T-helper 2 cell treated with Interferon-gamma antibody and Interleukin-4, amounts not matched to agents 5 μg/mL and 100 μg/mL, for 36 hours (primary cell): ENCODE results near the gene ZNF385D.

Experiments
- DNase-seq: peaks from one replicate; pipeline ENCODE4 v3.0.0; 2021; ENCODE audit warnings: low spot score
- H3K27ac Mint-ChIP-seq: one replicate; pipeline ENCODE4 v1.8.0; 2021; ENCODE audit warnings: mild to moderate bottlenecking, mixed read lengths
- H3K27me3 Mint-ChIP-seq: one replicate; pipeline ENCODE4 v1.8.0; 2021; ENCODE audit warnings: low read depth, mixed read lengths
- H3K36me3 Mint-ChIP-seq: one replicate; pipeline ENCODE4 v1.8.0; 2021; ENCODE audit warnings: low read depth, mixed read lengths
- H3K4me1 Mint-ChIP-seq: one replicate; pipeline ENCODE4 v1.8.0; 2021; ENCODE audit warnings: low read depth, mixed read lengths
- H3K4me3 Mint-ChIP-seq: one replicate; pipeline ENCODE4 v1.8.0; 2022; ENCODE audit warnings: mild to moderate bottlenecking, moderate library complexity, mixed read lengths
- H3K9me3 Mint-ChIP-seq: one replicate; pipeline ENCODE4 v1.8.0; 2021; ENCODE audit warnings: mixed read lengths

Gene ZNF385D

GRCh38 chr3:21778715-21779114, 27.7 kb upstream of the ZNF385D start:
- Mint-ChIP-seq H3K9me3 (peaks cover 17% of the 10 kb centered on the region), H3K4me1 (no peaks in the 10 kb centered on the region), H3K36me3 (no peaks in the 10 kb centered on the region), H3K27ac (no peak overlapping the region), H3K27me3 (no peaks in the 10 kb centered on the region), H3K4me3 (no peak overlapping the region)
- no peak for DNase-seq

DNA sequence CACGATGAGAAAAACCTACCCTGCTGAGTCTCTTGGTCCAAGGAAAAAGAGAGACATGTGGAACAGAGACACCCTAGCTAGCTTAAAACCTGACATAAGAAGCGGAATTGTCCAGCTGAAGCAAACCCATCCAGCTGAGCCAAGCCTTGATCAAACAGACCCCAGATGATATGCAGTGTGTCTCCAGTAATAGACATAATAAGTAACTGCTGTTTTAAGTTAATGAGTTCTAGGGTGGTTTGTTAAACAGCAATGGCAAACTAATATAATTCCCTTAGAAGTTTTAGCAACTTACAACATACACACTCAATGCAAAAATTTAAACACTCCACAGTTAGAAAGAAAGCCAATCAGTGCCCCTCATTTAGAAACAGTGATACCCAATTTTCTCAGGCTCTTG, 26.8 kb upstream of the ZNF385D start:
- peaks cover 22% of the 10 kb centered on the region for H3K9me3 Mint-ChIP-seq
- no peak overlapping the region for H3K27ac Mint-ChIP-seq
- no peak for DNase-seq
- no peaks in the 10 kb centered on the region for H3K27me3 Mint-ChIP-seq
- H3K36me3 Mint-ChIP-seq: no peaks in the 10 kb centered on the region
- no peak overlapping the region for H3K4me3 Mint-ChIP-seq
- no peaks in the 10 kb centered on the region for H3K4me1 Mint-ChIP-seq

DNA sequence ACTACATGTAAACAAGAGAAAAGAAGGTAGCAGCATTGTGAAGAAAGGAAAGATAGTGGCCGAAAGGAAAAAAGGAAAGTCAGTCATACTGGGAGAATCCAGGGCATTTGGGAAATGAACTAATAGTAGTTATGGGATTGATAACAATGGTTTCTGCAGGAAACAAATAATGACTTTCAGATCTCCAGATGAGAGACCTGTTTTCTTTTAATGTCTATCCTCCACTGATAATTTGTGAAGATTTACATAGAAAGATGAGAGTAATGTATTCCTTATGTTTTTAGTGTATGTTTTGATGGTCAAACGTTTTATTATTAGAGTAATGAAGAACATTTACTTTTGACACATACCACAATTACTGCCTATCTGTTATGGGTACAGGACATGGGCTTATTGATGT, 15.0 kb upstream of the ZNF385D start:
- Mint-ChIP-seq H3K4me3 (no peak overlapping the region), H3K27ac (no peak overlapping the region), H3K27me3 (no peaks in the 10 kb centered on the region), H3K9me3 (peaks cover 22% of the 10 kb centered on the region), H3K36me3 (no peaks in the 10 kb centered on the region), H3K4me1 (no peaks in the 10 kb centered on the region)
- DNase-seq: no peak

DNA sequence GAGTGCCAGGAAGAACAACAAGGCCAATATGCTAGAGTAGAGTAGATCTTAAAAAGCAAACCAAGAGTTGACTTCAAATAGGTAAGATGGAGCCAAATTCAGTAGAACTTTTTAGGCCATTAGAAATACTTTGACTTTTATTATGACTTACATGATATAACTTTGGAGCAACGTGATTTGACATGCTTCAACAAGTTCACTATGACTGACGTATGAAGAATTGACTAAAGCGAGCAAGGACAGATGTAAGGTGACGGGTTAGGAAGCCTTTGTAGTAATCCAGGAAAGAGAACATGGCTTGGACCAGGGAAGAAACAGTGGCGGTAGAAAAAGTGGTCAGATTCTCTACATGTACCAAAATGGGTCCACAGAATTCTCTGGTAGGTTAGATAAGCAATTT, 4.9 kb upstream of the ZNF385D start:
- no peaks in the 10 kb centered on the region for H3K27me3 Mint-ChIP-seq
- H3K27ac Mint-ChIP-seq: no peak overlapping the region
- DNase-seq: no peak
- H3K4me1 Mint-ChIP-seq: no peaks in the 10 kb centered on the region
- no peaks in the 10 kb centered on the region for H3K36me3 Mint-ChIP-seq
- H3K9me3 Mint-ChIP-seq: peaks cover 6% of the 10 kb centered on the region
- no peak overlapping the region for H3K4me3 Mint-ChIP-seq

DNA sequence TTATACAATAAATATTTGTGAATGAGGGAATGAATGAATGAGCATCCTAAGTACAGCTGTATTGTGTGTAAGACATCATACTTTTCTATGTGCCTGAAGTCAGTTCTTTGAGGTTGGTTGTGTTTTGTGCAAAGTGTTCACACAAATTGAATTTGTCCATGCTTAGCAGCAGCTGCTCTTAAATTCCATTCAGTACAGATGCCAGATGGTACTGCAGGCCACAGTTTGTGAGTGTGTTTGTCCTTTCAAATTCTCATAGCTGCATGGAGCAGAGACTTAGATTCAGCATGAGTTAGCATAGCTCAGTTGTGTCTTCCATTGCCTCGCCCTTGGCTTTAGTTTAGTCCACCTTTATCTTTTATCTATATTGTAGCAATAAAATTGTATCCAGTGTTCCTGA, 3.8 kb upstream of the ZNF385D start:
- H3K4me3 Mint-ChIP-seq: no peak overlapping the region
- no peak overlapping the region for H3K27ac Mint-ChIP-seq
- peaks cover 5% of the 10 kb centered on the region for H3K27me3 Mint-ChIP-seq
- no peak for DNase-seq
- H3K9me3 Mint-ChIP-seq: peaks cover 3% of the 10 kb centered on the region
- no peaks in the 10 kb centered on the region for H3K36me3 Mint-ChIP-seq
- no peaks in the 10 kb centered on the region for H3K4me1 Mint-ChIP-seq

DNA sequence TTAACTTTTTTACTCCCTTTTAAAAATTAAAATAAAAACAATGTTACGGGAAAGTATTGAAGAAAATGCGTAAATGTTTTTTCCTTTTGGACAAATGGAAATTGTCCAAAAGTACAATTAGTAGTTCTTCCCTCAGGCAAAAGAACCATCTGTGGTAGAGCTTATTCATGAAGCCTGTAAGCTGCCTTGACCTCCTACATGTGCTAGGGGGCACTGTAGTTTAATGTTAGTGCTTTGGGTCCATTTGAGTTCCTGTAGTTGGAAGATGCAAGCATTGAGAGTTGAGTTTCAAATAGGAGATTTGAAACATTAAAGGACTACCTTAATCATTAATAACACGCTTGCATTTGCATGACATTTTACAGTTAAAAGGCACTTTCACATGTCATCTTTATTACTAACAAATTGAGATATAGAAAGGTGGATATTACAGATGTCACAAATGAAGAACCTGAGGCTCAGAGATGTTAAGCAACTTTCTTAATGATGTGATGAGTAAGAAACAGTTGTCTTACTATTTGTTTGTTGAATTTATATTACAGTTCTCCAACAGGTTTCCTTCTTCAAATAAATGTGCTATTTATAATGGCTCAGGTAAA, 1.8 kb upstream of the ZNF385D start:
- H3K4me3 Mint-ChIP-seq: no peak overlapping the region
- no peaks in the 10 kb centered on the region for H3K36me3 Mint-ChIP-seq
- no peaks in the 10 kb centered on the region for H3K4me1 Mint-ChIP-seq
- H3K27me3 Mint-ChIP-seq: peaks cover 5% of the 10 kb centered on the region
- H3K27ac Mint-ChIP-seq: no peak overlapping the region
- no peaks in the 10 kb centered on the region for H3K9me3 Mint-ChIP-seq
- no peak for DNase-seq

- Mint-ChIP-seq H3K27ac (no peak overlapping the region), H3K9me3 (no peaks in the 10 kb centered on the region), H3K27me3 (peaks cover 5% of the 10 kb centered on the region), H3K36me3 (no peaks in the 10 kb centered on the region), H3K4me1 (no peaks in the 10 kb centered on the region), H3K4me3 (no peak overlapping the region)
- no peak for DNase-seq
These were observed 876 bp upstream of the ZNF385D start for GRCh38 chr3:21751886-21752285.

DNA sequence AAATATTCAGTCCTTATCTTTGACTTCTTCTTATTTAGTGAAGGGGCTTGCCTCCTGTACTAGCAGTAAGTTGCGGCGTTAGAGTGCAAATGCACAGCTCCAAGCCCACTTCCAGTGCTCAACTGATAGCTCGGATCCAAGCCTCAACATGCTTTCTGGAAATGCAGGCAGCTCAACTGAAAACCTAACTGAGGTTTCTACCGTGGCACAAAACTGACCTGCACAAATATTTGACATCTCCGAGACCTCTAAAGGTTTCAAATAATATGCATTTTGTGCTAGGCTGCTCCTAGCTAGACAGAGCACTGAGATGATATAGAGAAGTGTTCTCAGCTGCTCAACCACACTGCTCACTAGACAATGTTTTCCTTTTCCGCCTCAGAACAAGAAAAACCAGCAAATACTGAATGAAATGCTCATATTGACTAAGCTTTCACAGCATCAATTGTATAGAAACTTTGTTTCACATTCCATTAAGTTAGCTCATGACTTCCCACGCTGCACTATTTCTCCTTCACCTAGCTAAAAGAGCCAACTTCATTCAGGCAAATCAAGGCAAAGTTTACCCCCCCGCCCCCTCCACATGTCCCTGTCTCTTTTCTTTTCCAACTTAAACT, 822 bp downstream of the ZNF385D start:
- H3K27ac Mint-ChIP-seq: no peak overlapping the region
- H3K9me3 Mint-ChIP-seq: no peaks in the 10 kb centered on the region
- H3K27me3 Mint-ChIP-seq: peaks cover 5% of the 10 kb centered on the region
- no peaks in the 10 kb centered on the region for H3K4me1 Mint-ChIP-seq
- H3K36me3 Mint-ChIP-seq: no peaks in the 10 kb centered on the region
- DNase-seq: no peak
- H3K4me3 Mint-ChIP-seq: no peak overlapping the region

DNA sequence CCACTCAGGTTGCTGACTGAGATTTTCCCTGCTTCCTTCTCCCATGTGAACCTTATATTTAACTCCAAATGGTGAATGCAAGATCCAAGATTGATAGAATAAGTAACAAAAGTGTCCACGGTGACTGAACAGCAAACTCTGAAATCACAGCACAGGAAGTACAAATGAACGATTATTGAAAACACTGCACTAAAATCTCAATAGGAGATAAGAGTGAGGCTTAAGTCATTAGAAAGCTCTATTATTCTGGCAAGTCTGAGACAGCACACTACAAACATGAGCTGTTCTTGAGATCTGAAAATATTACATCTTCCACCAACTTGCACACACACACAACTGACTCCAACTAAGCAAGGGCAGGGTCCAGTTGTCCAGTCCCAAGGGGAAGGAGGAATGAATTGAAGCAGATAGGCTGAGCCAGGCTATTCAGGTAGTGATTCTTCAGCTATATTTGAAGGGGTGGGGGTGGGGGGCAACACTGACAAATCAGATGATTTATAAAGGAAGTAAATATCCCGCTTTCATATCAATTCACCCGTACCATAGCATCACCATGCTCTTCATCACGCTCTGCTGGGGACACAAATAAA, 2.9 kb downstream of the ZNF385D start:
- H3K27ac Mint-ChIP-seq: no peak overlapping the region
- DNase-seq: no peak
- H3K4me1 Mint-ChIP-seq: no peaks in the 10 kb centered on the region
- no peaks in the 10 kb centered on the region for H3K36me3 Mint-ChIP-seq
- peaks cover 4% of the 10 kb centered on the region for H3K9me3 Mint-ChIP-seq
- no peak overlapping the region for H3K4me3 Mint-ChIP-seq
- H3K27me3 Mint-ChIP-seq: peaks cover 5% of the 10 kb centered on the region

DNA sequence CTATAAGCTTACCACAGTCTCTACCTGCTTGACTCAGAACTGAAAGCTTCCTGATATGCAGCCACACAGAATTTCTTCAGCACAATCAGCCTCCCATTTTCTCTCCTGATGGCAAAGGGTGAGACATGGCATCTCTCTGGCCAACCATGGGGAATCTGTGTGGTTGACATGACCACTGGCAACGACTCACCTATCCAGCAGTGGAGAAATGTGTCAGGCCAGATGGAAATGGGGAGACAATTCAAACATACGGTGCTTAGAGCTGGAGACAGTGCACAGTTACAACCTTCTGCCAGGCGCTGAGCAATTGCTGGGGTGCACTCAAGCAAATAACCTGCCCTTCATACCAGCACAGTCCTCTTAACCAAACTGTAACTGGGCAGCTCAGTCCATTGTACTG, 3.6 kb downstream of the ZNF385D start:
- no peak for DNase-seq
- Mint-ChIP-seq H3K4me1 (no peaks in the 10 kb centered on the region), H3K36me3 (no peaks in the 10 kb centered on the region), H3K27ac (no peak overlapping the region), H3K9me3 (peaks cover 4% of the 10 kb centered on the region), H3K4me3 (no peak overlapping the region), H3K27me3 (peaks cover 5% of the 10 kb centered on the region)

- H3K36me3 Mint-ChIP-seq: no peaks in the 10 kb centered on the region
- no peaks in the 10 kb centered on the region for H3K4me1 Mint-ChIP-seq
- no peak overlapping the region for H3K27ac Mint-ChIP-seq
- H3K4me3 Mint-ChIP-seq: no peak overlapping the region
- peaks cover 5% of the 10 kb centered on the region for H3K27me3 Mint-ChIP-seq
- peaks cover 4% of the 10 kb centered on the region for H3K9me3 Mint-ChIP-seq
- DNase-seq: no peak
These were observed 5.0 kb downstream of the ZNF385D start for GRCh38 chr3:21745966-21746365.

DNA sequence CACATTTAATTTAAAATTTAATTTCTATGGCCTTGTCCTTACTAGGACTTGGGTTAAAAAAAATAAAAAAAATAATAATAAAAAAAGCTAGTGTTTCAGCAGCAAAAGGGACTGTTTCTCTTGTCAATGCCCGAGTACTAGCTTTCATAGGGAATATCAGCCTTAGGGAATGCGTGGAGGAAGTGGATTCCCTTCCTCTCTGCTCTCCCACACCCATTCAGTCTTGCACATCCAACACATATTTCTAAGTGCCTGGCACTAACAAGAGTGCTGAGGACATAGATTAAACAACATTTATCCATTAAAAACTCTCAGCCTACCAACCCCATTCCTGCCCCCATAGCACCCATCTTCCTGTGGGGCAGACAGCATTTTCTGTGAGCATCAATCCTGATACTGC, 6.2 kb downstream of the ZNF385D start:
- H3K4me3 Mint-ChIP-seq: no peak overlapping the region
- H3K27me3 Mint-ChIP-seq: no peaks in the 10 kb centered on the region
- no peaks in the 10 kb centered on the region for H3K36me3 Mint-ChIP-seq
- peaks cover 4% of the 10 kb centered on the region for H3K9me3 Mint-ChIP-seq
- no peak for DNase-seq
- H3K27ac Mint-ChIP-seq: no peak overlapping the region
- H3K4me1 Mint-ChIP-seq: no peaks in the 10 kb centered on the region

- no peaks in the 10 kb centered on the region for H3K36me3 Mint-ChIP-seq
- no peaks in the 10 kb centered on the region for H3K27me3 Mint-ChIP-seq
- peaks cover 23% of the 10 kb centered on the region for H3K9me3 Mint-ChIP-seq
- H3K4me3 Mint-ChIP-seq: no peak overlapping the region
- DNase-seq: no peak
- no peaks in the 10 kb centered on the region for H3K4me1 Mint-ChIP-seq
- H3K27ac Mint-ChIP-seq: no peak overlapping the region
These were observed 11.9 kb downstream of the ZNF385D start for GRCh38 chr3:21738935-21739702.

DNA sequence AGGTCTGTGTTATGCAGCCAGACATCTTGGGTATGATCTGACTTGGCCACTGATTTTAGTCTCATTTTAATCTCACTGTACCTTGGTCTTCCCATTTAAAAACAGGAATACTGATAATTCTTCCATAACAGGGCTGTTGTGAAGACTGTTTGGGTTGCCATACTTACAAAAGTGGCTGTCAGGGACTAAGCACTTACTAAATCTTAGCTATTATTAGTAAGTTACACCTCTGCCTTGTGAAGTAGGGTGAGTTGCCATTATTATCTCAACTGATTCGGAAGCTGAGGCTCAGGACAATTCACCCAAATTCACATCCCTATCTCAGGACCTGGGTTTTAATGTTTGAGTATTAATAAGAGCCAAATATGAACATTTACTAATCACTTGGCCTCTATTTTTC, 12.7 kb downstream of the ZNF385D start:
- Mint-ChIP-seq H3K4me1 (no peaks in the 10 kb centered on the region), H3K36me3 (no peaks in the 10 kb centered on the region), H3K27me3 (no peaks in the 10 kb centered on the region)

More for the DNA sequence above, 12.7 kb downstream of the ZNF385D start:
- Mint-ChIP-seq H3K9me3 (peaks cover 20% of the 10 kb centered on the region), H3K27ac (no peak overlapping the region), H3K4me3 (no peak overlapping the region)
- no peak for DNase-seq
